Measurements from ENCODE around the gene PRKCA.

DNA sequence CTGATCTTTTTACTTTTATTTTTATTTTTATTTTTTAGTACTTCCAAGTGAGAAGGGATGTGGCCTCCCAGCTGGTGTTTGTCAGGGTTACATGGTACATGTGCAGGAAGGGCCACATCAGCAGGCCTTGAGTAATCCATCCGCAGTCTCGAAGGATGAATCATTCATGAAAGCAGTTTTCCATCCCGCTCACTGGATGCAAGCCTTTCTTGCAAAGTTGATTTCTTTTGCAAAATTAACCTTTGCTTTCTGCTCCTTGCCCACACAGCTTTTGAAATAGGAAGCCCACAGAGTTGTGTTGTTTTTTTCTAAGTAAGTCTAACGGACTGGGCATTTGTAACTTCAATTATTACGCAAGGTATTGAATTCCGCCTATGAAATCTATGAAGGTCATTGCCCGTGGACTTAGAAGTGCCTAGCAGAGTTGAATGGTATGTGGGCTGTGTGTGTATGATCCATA lies 157.4 kb downstream of the PRKCA start:
- TF ChIP-seq, protein P1, sequence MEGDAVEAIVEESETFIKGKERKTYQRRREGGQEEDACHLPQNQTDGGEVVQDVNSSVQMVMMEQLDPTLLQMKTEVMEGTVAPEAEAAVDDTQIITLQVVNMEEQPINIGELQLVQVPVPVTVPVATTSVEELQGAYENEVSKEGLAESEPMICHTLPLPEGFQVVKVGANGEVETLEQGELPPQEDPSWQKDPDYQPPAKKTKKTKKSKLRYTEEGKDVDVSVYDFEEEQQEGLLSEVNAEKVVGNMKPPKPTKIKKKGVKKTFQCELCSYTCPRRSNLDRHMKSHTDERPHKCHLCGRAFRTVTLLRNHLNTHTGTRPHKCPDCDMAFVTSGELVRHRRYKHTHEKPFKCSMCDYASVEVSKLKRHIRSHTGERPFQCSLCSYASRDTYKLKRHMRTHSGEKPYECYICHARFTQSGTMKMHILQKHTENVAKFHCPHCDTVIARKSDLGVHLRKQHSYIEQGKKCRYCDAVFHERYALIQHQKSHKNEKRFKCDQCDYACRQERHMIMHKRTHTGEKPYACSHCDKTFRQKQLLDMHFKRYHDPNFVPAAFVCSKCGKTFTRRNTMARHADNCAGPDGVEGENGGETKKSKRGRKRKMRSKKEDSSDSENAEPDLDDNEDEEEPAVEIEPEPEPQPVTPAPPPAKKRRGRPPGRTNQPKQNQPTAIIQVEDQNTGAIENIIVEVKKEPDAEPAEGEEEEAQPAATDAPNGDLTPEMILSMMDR (IDR thresholded peaks at IDR 0.05) = no peak
- TF ChIP-seq POLR2A (IDR thresholded peaks at IDR 0.05) = no peak

Data from uterus (tissue), 2 donors.